Testis (tissue), 3 donors: Measurements from ENCODE around the gene PTPRD. TPM values are rescaled to one million over a fixed set of nuclear protein-coding genes. Genes with fewer than 3 reads are reported as not detected.

ENCODE experiments used
- DNase-seq: peaks from one replicate; pipeline ENCODE4 v3.0.0-alpha.2; 2019
- H3K27ac ChIP-seq, 2 donors: fragments of 200-600 bp; sonication (generic); one replicate each; pipeline ENCODE4 v1.5.1; 2019
- H3K27me3 ChIP-seq: fragments of 200-600 bp; sonication (generic); one replicate; pipeline ENCODE4 v1.5.1; 2019
- H3K36me3 ChIP-seq: fragments of 200-600 bp; sonication (generic); one replicate; pipeline ENCODE4 v1.5.1; 2017; ENCODE audit warnings: low read depth; ENCODE audit errors: missing control alignments
- H3K4me1 ChIP-seq: fragments of 200-600 bp; sonication (generic); one replicate; pipeline ENCODE4 v1.5.1; 2019
- H3K4me3 ChIP-seq, 2 donors: fragments of 200-600 bp; sonication (generic); one replicate each; pipeline ENCODE4 v1.5.1; 2017 to 2019
- H3K9me3 ChIP-seq: fragments of 200-600 bp; sonication (generic); one replicate; pipeline ENCODE4 v1.5.1; 2017
- POLR2A ChIP-seq: fragments of 450-650 bp; IDR thresholded peaks from one replicate; pipeline ENCODE4 v1.6.1; 2017; ENCODE audit warnings: antibody characterized with exemption, mild to moderate bottlenecking, moderate library complexity
- WGBS, 2 donors: methylation state at CpG; one replicate each; pipeline ENCODE4 v1.1.5; 2018; 5-methylcytosine and 5-hydroxymethylcytosine counted together
- intact Hi-C: fragments of 100-400 bp; cut with DNase I; formaldehyde crosslinking; loops from one replicate; pipeline ENCODE4 v1.15.1; 2023; ENCODE audit warnings: low total_unique reads
- polyA plus RNA-seq: library from polyadenylated mRNA; stranded (reverse); fragments of 350-450 nt; fragmentation: Illumina TruSeq; extraction: RNeasy Lipid Tissue Mini Kit (QIAGEN cat#74804); gene quantifications from one replicate; pipeline ENCODE4 v1.2.3, GENCODE V29; 2014; ENCODE audit warnings: low read depth, low replicate concordance; ENCODE audit not compliant: insufficient read depth
- total RNA-seq, 2 donors: library from RNA; depleted of rRNA; stranded (reverse); fragments of >200 nt; gene quantifications; one replicate each; pipeline ENCODE4 v1.2.3, GENCODE V29; 2016
- TF ChIP-seq, protein P1 (sequence below), 3 experiments: fragments of 450-650 bp in 2 of 3; fragments of 200-600 bp in 1 of 3; sonication (generic) in 1 of 3; IDR thresholded peaks; one replicate each; pipeline ENCODE4 v1.5.1; 2016 to 2019; ENCODE audit warnings: antibody characterized with exemption in 3 of 3, mild to moderate bottlenecking in 2 of 3, moderate library complexity in 1 of 3

PTPRD gene
- total and polyA plus RNA-seq, 3 donors from 2014 or later = 15.4 to 33.6 (median 32.5) TPM

- no peaks in the 10 kb centered on the region for H3K9me3 ChIP-seq
- no peaks in the 10 kb centered on the region for H3K4me1 ChIP-seq
- TF ChIP-seq, protein P1, sequence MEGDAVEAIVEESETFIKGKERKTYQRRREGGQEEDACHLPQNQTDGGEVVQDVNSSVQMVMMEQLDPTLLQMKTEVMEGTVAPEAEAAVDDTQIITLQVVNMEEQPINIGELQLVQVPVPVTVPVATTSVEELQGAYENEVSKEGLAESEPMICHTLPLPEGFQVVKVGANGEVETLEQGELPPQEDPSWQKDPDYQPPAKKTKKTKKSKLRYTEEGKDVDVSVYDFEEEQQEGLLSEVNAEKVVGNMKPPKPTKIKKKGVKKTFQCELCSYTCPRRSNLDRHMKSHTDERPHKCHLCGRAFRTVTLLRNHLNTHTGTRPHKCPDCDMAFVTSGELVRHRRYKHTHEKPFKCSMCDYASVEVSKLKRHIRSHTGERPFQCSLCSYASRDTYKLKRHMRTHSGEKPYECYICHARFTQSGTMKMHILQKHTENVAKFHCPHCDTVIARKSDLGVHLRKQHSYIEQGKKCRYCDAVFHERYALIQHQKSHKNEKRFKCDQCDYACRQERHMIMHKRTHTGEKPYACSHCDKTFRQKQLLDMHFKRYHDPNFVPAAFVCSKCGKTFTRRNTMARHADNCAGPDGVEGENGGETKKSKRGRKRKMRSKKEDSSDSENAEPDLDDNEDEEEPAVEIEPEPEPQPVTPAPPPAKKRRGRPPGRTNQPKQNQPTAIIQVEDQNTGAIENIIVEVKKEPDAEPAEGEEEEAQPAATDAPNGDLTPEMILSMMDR (IDR thresholded peaks at IDR 0.05) = no peak
- no peak for TF ChIP-seq POLR2A
- intact Hi-C loops = no loop called here
- no peaks in the 10 kb centered on the region for H3K27me3 ChIP-seq
- no peaks in the 10 kb centered on the region for H3K36me3 ChIP-seq
- no peak overlapping the region for H3K27ac ChIP-seq
- no peak overlapping the region for H3K4me3 ChIP-seq
- DNase-seq = no peak
- WGBS, 2 donors = 92 to 93% methylated on average over 2 of the region's 2 CpGs
Measured at GRCh38 chr9:8655071-8655470, 1957.7 kb downstream of the PTPRD start.

- H3K4me3 ChIP-seq = no peak overlapping the region
- no peak for TF ChIP-seq POLR2A
- TF ChIP-seq, protein P1 (IDR thresholded peaks at IDR 0.05) = no peak
- WGBS, 2 donors = 91 to 92% methylated on average over 1 of the region's 1 CpG
- no peak for DNase-seq
- intact Hi-C loops = no loop called here
- H3K9me3 ChIP-seq = no peaks in the 10 kb centered on the region
- no peak overlapping the region for H3K27ac ChIP-seq
- no peaks in the 10 kb centered on the region for H3K4me1 ChIP-seq
- no peaks in the 10 kb centered on the region for H3K36me3 ChIP-seq
- no peaks in the 10 kb centered on the region for H3K27me3 ChIP-seq
Measured at GRCh38 chr9:8653855-8654254, 1958.9 kb downstream of the PTPRD start.

DNA sequence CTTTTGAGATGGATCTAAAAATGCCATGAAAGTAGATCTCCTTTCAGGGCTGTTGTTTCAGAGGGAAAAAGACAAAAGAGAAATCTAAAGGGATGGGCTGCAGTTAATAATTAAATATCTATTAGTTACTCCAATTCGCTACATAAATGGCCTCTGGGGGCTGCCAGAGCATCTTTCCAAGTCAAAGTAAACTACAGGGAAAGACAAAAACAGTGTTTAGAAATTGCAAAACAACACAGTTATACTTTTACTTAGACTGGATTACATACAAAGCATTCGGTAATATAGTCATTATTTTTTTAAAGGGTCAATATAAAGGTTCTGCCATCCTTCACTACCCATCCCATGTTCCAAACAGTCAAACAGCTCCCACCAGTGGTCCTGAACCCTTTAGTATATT, 1959.7 kb downstream of the PTPRD start:
- TF ChIP-seq, protein P1 (IDR thresholded peaks at IDR 0.05) = no peak
- Histone ChIP-seq H3K4me3 (no peak overlapping the region), H3K27ac (no peak overlapping the region), H3K9me3 (no peaks in the 10 kb centered on the region), H3K36me3 (no peaks in the 10 kb centered on the region), H3K27me3 (no peaks in the 10 kb centered on the region), H3K4me1 (no peaks in the 10 kb centered on the region)
- no peak for DNase-seq
- intact Hi-C loops = no loop called here
- 67 to 85% methylated on average over 2 of the region's 2 CpGs for WGBS, 2 donors

DNA sequence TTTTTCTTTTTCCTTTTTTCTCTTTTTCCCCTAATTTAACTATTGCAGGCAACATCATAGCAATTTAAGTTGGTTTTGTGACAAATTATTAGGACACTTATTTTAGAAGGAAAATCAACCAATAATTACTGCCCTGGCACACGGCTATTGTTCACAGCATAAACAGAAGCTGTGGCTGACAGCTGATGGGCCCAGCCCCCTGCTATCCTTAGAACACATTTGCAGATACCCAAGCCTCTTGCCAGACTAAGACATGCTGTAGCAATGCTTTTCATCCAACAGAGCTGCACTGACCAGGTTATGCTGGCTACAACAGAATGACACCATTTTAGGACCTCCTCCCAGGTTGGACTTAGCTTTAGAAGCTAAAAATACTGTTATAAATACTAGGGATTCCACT, 1960.5 kb downstream of the PTPRD start:
- no peak overlapping the region for H3K4me3 ChIP-seq
- H3K27ac ChIP-seq = no peak overlapping the region
- no peaks in the 10 kb centered on the region for H3K36me3 ChIP-seq
- no peaks in the 10 kb centered on the region for H3K4me1 ChIP-seq
- DNase-seq = no peak
- intact Hi-C loops = no loop called here
- no peak for TF ChIP-seq POLR2A
- TF ChIP-seq, protein P1 (IDR thresholded peaks at IDR 0.05) = no peak
- no peaks in the 10 kb centered on the region for H3K27me3 ChIP-seq
- WGBS, 2 donors = 74 to 87% methylated on average over 1 of the region's 1 CpG
- H3K9me3 ChIP-seq = no peaks in the 10 kb centered on the region

DNA sequence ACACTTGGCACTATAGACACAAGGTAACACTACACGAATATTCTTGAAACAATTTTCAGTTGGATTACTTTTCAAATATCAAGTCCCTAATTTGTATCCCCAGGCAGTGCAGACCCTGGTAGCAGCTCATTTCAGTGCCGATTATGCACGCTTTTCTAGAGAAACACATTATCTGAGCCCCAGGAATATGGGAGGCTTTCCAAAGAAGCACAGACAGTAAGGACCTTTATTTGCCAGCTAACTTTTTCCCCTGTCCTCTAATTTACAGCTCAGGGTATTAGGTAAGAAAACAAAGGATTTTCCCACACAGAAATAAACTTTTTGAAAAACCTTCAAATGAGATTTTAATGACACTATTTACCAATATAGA, 1961.0 kb downstream of the PTPRD start:
- Histone ChIP-seq H3K4me3 (no peak overlapping the region), H3K27ac (no peak overlapping the region), H3K4me1 (no peaks in the 10 kb centered on the region), H3K9me3 (no peaks in the 10 kb centered on the region), H3K36me3 (no peaks in the 10 kb centered on the region), H3K27me3 (no peaks in the 10 kb centered on the region)
- intact Hi-C loops = no loop called here
- TF ChIP-seq, protein P1 (IDR thresholded peaks at IDR 0.05) = no peak
- no peak for TF ChIP-seq POLR2A
- 25 to 28% methylated on average over 3 of the region's 3 CpGs for WGBS, 2 donors
- no peak for DNase-seq
